A673 (cell line): Measurements from ENCODE around the gene PI3. TPM values are rescaled to one million over a fixed set of nuclear protein-coding genes. Genes with fewer than 3 reads are reported as not detected.

ENCODE experiments used
- BruUV-seq: library from RNA; stranded (reverse); fragments of 400-500 nt; replicated peaks from 2 replicates; lab custom pipeline; 2021; lab: Mats Ljungman, UMichigan
- CTCF ChIA-PET: fragments of 300-600 bp; sonication (Branson Sonifier 250); formaldehyde crosslinking; loops from one replicate; lab custom pipeline; 2022; ENCODE audit warnings: antibody characterized with exemption; lab: Charles Lee
- POLR2A ChIA-PET: fragments of 300-600 bp; sonication (Branson Sonifier 250); formaldehyde crosslinking; loops from one replicate; lab custom pipeline; 2022; ENCODE audit warnings: antibody characterized with exemption; ENCODE audit not compliant: low non-redundant PET; lab: Charles Lee
- DNase-seq: peaks from one replicate; pipeline ENCODE4 v3.0.0-alpha.2; 2015; ENCODE audit warnings: low spot score
- H3K27ac ChIP-seq: fragments of 200-600 bp; sonication (generic); 2 replicates; pipeline ENCODE4 v1.5.1; 2016; ENCODE audit warnings: mixed run types, low read depth, mild to moderate bottlenecking, mixed read lengths, antibody characterized with exemption, low read length; ENCODE audit not compliant: poor library complexity, severe bottlenecking
- H3K27me3 ChIP-seq: fragments of 200-600 bp; sonication (generic); replicated peaks from 2 replicates; pipeline ENCODE4 v1.6.1; 2017; ENCODE audit warnings: mixed run types, low read depth, mild to moderate bottlenecking, mixed read lengths, antibody characterized with exemption, low read length; ENCODE audit not compliant: insufficient read depth, poor library complexity
- H3K36me3 ChIP-seq: fragments of 200-600 bp; sonication (generic); 2 replicates; pipeline ENCODE4 v1.6.1; 2016; ENCODE audit warnings: mixed run types, mild to moderate bottlenecking, mixed read lengths, antibody characterized with exemption, low read length; ENCODE audit not compliant: insufficient read depth, poor library complexity, severe bottlenecking
- H3K4me1 ChIP-seq: fragments of 200-600 bp; sonication (generic); 2 replicates; pipeline ENCODE4 v1.6.1; 2017; ENCODE audit warnings: mixed run types, mild to moderate bottlenecking, mixed read lengths, antibody characterized with exemption, low read length; ENCODE audit not compliant: insufficient read depth, poor library complexity, severe bottlenecking
- H3K4me3 ChIP-seq: fragments of 200-600 bp; sonication (generic); 2 replicates; pipeline ENCODE4 v1.5.1; 2016; ENCODE audit warnings: low read depth, mixed run types, mild to moderate bottlenecking, mixed read lengths, low read length; ENCODE audit not compliant: poor library complexity, severe bottlenecking
- H3K9me3 ChIP-seq: fragments of 200-600 bp; sonication (generic); 2 replicates; pipeline ENCODE4 v1.6.1; 2016; ENCODE audit warnings: mixed run types, low read depth, mild to moderate bottlenecking, mixed read lengths, antibody characterized with exemption, low read length; ENCODE audit not compliant: poor library complexity, severe bottlenecking
- CTCF ChIP-seq: fragments of 300-800, 200-600 bp; sonication (generic); conservative IDR thresholded peaks from 2 replicates; pipeline ENCODE4 v1.5.1; 2017; ENCODE audit warnings: low read depth, mild to moderate bottlenecking, antibody characterized with exemption, low read length, moderate library complexity, mixed read lengths
- EZH2 ChIP-seq: fragments of 200-600 bp; sonication (generic); IDR thresholded peaks from 2 replicates; pipeline ENCODE4 v1.6.1; 2017; ENCODE audit warnings: borderline replicate concordance, low read depth, mild to moderate bottlenecking, mixed read lengths, antibody characterized with exemption, low read length; ENCODE audit not compliant: poor library complexity, severe bottlenecking
- intact Hi-C: fragments of 100-400 bp; cut with micrococcal nuclease; formaldehyde crosslinking; loops from one replicate; pipeline ENCODE4 v1.10.0; 2022; ENCODE audit not compliant: unreplicated experiment
- total RNA-seq: library from RNA; stranded (reverse); gene quantifications from 2 replicates; pipeline ENCODE4 v1.2.3, GENCODE V29; 2021

PI3 gene
- total RNA-seq, 1 experiment from 2014 or later: not detected

GRCh38 chr20:45181639-45182038 is 6.9 kb downstream of the PI3 start:
- Histone ChIP-seq H3K9me3 (peaks cover 5% of the 10 kb centered on the region), H3K27me3 (no peaks in the 10 kb centered on the region), H3K36me3 (no peaks in the 10 kb centered on the region), H3K27ac (peak overlapping the region; percentile 72), H3K4me3 (no peak overlapping the region), H3K4me1 (peaks cover 23% of the 10 kb centered on the region)
- ChIA-PET POLR2A (interaction anchor here (0.5 kb wide), 1 partner anchor 74 kb away, joined by 4 read pairs; no protein-coding TSS in a partner anchor), CTCF (no interaction called here)
- no TSS peak for BruUV-seq
- intact Hi-C loops: no loop called here
- peak; percentile 94 for DNase-seq
- TF ChIP-seq EZH2 (no peak), CTCF (no peak)

GRCh38 chr20:45183084-45183483 is 8.4 kb downstream of the PI3 start:
- H3K27me3 ChIP-seq: no peaks in the 10 kb centered on the region
- DNase-seq: no peak
- peaks cover 5% of the 10 kb centered on the region for H3K9me3 ChIP-seq
- no peak overlapping the region for H3K4me3 ChIP-seq
- no TSS peak for BruUV-seq
- H3K36me3 ChIP-seq: no peaks in the 10 kb centered on the region
- no peak overlapping the region for H3K27ac ChIP-seq
- ChIA-PET POLR2A (no interaction called here), CTCF (no interaction called here)
- TF ChIP-seq CTCF (no peak), EZH2 (no peak)
- intact Hi-C loops: no loop called here
- H3K4me1 ChIP-seq: peaks cover 13% of the 10 kb centered on the region

GRCh38 chr20:45187693-45188092 is 13.0 kb downstream of the PI3 start:
- POLR2A ChIA-PET: interaction anchor here (0.6 kb wide), 1 partner anchor 34 kb away, joined by 5 read pairs; no protein-coding TSS in a partner anchor
- TF ChIP-seq CTCF (no peak), EZH2 (no peak)
- Histone ChIP-seq H3K36me3 (no peaks in the 10 kb centered on the region), H3K4me3 (no peak overlapping the region), H3K4me1 (peaks cover 2% of the 10 kb centered on the region), H3K9me3 (no peaks in the 10 kb centered on the region), H3K27ac (no peak overlapping the region), H3K27me3 (no peaks in the 10 kb centered on the region)
- no peak for DNase-seq
- intact Hi-C loops: no loop called here
- BruUV-seq: no TSS peak
- CTCF ChIA-PET: no interaction called here
